Fibroblast of upper back skin (primary cell): ENCODE data around the gene GLRX.
A peak's percentile ranks its signal among the peaks of the same experiment; 100 is the strongest.
"Not testable (repeated sequence)": the region's sequence is repeated elsewhere in the genome, so short reads cannot be mapped to it uniquely, and the experiment has no call there.

ENCODE experiments used
- DNase-seq: peaks from one replicate; pipeline ENCODE4 v3.0.0-alpha.2; 2013

GLRX gene

DNA sequence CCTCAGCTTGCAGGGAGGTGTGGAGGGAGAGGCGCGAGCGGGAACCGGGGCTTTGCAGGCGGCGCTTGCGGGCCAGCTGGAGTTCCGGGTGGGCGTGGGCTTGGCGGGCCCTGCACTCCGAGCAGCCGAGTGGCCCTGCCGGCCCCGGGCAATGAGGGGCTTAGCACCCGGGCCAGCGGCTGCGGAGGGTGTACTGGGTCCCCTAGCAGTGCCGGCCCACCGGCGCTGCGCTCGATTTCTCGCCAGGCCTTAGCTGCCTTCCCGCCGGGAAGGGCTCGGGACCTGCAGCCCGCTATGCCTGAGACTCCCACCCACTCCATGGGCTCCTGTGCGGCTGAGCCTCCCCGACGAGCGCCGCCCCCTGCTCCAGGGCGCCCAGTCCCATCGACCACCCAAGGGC is 28.6 kb upstream of the GLRX start:
- not testable (repeated sequence) for DNase-seq

DNA sequence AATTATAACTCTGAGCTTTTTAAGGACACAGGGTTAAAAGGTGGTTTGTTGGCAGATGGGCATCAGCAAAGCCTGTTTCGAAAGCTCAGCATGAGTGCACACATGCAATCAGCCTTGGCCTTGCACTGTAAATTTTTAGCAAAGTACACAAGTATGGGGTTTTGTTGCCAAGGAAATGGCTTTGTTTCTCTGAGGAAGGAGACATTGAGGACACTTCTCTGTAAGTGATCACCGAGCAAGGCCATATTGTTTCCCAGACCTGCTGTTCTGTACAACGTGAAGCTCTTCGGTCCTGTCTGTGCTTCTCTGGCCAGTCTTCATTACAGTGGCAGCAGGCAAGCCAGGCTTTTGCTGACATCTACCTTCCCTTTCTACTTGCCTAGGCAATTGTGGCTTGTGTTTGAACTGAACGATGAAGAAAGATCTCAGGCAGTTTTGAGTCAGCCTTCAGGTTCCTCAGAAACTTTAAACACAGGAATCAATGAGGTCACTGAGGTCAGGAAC is 27.9 kb upstream of the GLRX start:
- DNase-seq, result no peak

DNA sequence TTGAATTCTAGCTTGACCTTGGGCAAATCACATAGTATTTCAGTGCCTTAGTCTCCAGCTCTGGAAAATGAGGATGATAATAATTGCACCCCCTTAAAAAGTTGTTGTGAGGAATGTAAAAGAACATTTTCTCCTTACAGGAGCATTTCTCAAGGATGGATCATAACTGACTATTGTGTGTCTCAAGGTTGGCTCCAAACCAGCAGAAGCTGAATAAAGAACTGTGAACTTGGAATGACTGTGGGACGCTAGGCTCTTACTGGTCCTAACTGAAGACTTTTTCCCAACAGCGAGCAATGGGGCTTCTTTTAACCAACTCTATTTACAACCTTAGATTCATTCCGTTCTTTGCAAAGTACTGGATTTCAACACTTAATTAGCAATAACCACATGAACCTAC is 26.2 kb upstream of the GLRX start:
- peak; percentile 65 for DNase-seq

DNA sequence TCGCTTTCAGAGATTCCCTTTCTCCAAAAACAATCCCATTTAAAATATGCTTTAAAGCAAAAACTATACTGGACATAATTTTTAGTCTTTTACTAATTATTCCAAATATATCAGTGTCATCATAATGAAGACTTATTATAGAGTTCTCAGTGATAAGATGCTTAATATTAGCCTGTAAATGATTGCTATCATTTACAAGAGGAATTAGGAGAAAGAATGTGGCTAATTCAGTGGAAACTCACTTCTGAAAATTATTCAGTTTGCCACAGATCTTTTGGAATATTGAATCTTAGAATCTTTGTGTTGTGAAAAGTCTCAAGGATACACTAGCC is 24.7 kb upstream of the GLRX start:
- DNase-seq, result no peak

DNA sequence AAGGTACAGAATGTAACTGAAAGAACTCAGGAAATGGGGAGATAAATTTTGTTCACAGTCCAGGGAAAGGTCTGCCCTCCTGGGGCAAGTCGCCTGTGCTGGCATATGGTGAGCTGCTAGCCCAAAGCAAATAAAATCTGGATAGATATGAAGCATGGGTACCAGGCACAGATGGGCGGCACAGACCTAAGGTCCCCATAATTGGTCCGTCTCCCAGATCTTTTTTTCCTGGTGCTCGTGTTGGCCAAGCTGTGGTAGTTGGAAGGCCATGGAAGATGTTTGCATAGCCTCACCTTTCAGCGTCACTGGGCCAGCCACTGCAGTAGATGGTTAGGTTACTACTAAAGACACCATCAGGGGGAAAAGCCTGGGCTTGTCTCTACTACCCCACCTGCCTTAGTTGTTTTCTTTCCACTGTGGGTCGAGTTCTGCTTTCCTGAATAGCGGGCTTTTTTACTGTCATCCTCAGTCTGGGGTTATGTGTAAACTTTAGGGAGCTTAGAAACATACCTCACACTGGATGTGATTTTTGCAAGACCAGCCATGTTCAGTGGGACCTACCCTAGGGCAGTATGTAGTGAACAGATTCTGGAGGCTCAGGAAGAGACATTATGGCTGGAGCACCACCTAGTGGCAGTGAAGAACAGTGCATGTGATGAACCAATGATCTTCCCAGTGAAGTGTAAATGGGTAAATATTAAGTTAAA is 24.2 kb upstream of the GLRX start:
- DNase-seq, result peak; percentile 75

DNA sequence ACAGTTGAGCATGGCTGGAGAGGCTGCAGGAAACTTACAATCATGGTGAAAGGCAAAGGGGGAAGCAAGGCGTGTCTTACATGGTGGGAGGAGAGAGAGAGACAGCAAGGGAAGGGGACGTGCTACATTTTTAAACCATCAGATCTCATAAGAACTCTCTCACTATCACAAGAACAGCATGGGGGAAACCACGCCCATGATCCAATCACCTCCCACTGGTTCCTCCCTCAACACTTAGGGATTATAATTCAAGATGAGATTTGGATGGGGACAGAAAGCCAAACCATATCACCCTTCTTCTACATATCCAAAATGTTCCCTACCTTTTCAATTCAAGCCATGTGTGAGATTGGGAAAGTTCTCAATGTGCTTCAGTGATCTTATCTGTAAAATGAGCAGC is 22.9 kb upstream of the GLRX start:
- DNase-seq, result no peak

DNA sequence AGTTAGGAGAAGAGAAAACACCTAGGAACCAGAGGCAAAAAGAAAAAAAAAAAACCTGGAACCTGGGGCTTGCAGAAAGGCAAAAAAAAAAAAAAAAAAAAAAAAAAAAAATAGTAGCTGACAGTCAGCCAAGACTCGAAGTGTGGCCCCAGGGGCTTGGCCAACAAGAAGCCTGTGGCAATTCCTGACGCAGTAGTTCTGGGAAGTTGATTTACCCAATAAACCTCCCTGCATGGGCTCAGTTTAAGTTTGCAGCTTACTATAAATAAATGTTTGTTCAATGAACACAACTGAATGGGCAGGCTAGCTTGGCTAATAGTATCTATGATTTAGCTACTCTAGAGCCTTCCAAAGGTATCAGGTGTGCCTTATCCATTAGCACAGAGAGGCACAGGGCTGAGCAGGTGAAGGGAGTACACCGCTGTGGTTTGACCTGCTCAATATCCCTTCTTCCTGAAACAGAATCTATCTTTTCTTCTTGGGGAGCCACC is 21.3 kb upstream of the GLRX start:
- DNase-seq, result no peak

DNA sequence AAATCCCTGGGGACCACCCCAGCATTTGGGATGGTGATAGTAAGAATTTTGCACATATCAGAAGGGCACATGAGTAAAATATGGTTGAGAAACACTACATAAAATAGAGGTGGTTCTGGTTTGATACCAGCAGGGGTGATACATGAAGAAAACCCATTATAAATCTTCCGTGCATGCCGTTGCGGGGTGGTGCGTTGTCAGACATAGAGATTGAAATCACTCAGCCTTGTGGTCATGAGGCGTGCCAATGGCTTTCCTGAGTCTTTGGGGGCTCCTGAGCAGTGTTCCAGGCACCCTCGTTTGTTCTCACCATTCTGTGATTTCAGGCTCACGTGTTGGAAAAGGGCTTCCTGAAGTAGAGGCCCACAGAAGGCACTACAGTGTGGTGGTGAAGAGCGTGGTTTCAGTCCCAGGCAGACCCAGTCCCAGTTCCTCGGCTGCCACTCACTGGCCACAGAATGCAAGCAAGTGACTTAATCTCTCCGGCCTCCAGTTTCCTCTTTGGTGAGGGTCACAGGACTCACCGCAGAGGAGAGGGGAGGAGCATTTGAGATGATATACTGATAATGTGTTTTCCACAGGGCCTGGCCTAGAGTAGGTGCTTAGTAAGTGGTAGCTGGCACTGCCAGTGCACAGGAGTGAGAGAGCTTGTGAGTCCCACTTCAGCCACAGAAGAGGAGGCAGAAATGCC is 20.5 kb upstream of the GLRX start:
- DNase-seq, result peak; percentile 43

DNA sequence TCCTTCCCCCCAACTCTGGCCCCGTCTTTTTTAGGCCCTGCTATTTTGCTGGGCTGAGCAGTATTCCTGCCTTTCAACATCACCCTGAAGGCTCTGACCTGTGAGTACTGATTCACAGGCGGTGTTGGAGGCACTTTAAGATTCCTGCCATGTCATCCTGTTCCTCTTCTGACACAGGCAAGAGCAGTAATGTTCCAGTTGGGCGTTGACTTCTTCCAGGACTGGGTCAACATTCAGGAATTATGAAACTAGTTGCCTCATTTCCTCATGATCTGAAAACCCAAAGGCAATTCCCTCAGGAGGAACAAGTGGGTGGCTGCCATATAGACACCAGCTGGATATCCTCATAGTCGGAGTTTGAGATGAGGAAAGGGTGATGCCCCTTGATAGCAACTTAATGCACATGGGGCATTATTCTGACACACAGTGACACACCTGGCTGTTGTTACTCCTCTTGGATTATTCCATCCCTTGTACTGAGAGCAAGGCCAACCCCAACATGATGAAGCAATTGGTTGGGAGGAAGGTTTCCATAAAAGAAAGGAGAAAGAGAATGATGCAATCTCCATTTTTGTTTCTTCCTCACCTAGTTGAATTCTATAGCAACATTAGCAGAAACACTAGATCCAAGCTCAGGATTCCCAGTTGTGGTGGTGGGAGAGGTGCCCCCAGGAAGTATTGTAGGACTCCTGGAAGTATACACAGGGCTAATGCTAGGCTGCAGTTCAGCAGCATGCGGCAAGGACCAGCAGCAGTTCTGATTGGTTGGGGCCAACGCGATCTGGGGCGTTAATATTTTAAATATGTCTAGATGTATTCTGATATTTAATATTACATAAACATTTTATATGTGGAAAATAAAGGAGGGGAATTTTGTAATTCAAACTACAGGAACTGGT is 19.6 kb upstream of the GLRX start:
- peak; percentile 32 for DNase-seq

DNA sequence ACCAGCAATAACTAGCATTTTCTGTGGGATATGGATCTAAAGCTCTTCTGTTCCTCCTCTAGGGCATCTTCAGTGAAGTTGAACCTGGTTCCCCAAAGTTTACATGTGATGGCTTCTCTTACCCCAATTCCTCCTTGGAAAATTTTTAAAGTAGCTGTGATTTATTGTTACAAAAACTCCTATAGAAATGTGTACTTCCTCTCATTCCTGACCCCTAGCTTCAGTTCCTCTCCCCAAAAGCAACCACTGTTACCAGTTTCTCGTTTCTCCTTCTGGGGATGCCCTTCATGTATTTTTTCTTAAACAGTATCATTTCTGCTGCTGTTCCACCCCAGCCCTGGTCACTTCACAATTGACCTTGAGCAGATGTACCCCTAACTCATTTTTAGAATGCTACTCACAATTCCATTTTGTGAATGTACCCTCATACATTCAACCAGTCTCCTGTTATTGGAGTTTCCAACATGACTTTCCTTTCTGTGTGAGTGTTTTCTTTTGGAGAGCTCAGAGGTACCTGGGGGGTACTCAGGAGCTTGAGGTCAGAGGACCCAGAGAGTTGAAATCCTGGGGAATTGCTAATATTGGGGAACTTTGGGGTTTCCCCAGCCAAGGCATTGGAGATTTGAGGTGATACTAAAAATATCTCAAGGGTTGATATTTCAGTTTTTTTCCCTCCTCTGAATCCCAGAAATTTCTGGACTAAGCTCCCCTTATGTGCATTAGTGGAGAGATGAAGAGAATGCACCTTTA is 18.6 kb upstream of the GLRX start:
- no peak for DNase-seq

DNA sequence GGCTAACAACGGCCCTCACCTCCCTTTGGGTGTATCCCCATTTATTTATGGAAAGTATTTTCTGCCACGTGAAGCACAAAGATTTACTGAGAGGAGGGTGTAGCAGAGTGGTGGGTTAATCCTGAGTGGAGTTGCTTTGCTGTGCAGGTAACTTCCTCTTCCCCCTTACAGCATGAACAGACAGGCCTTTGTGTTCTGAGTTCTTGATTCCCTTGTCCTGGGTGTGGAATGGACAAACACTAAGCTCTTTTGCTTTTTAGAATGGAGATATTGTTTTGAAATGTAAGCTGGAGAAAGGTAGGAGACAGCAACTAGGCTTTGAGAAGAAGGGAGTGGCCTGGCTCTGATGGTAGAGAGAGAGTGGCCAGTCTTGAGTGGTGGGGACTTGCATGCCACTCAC is 17.1 kb upstream of the GLRX start:
- DNase-seq, result no peak

DNA sequence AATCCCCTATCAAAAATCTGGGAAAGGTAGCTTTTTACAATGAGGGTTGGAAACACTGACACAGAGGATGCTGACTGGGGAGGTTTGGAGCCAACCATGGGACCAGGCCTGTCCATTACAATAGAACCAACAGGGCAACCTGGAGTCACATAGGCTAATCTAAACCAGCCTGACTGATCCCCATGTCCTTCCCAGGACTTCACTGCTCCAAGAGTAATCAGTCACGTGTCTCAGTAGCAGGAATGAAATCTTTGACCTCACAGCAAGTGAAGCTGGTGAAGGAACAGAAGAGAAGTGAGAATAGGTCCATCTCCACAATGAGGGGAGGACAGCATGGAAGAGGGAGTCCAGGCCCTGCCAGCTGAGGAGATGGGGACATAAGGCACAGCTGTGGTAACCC is 16.0 kb upstream of the GLRX start:
- no peak for DNase-seq

DNA sequence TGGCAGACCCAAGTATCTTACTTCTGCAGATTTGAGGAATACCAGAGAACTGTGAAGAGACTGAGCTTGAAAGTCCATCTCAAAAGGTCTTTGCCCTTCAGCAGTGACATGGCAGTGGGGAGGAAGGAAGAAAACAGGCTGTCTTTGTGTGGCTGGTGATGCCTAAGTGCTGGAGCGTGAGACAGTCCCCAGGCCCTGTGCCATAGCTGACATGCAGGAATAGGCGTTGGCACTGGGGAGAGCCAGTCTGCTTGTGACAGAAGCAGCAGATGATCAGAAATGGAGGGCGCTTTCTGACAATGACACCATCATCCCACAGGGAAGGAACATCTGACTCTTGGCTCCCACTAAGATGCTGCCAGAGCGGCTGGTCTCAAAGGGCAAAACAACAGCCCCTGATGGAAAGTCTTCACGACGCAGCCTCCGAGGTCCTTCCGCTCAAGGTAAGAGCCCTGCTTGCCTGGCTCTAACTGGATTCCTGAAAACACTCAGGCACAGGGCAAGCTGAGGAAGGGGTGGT is 15.5 kb upstream of the GLRX start:
- no peak for DNase-seq

DNA sequence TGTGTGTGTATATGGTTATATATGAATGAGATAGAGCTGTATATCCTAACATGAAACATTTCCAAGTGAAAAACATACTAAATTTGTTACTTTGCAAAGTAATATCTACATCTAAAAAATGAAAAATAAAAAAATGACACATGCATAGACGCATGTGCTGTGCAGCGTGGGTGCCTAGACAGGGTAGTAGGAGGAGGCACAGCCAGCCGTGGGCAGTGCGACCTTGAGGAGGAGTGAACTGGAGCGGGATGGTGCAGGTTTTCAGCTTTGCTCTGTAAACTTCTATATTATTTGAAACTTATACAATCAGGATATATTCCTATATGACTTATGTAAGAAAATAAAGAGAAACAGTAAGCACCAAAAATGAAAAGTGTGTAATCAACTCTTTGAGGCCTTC is 15.0 kb upstream of the GLRX start:
- no peak for DNase-seq

DNA sequence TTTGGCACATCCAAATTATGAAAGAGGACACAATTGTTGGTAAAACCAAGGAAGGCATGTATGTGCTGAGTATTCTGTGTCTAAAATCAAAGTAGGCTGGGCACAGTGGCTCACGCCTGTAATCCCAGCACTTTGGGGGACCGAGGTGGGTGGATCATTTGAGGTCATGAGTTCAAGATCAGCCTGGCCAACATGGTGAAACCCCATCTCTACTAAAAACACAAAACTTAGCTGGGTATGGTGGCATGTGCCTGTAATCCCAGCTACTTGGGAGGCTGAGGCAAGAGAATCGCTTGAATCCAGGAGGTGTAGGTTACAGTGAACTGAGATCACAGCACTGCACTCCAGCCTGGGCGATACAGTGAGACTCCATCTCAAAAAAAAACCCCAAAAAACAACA is 14.4 kb upstream of the GLRX start:
- not testable (repeated sequence) for DNase-seq

DNA sequence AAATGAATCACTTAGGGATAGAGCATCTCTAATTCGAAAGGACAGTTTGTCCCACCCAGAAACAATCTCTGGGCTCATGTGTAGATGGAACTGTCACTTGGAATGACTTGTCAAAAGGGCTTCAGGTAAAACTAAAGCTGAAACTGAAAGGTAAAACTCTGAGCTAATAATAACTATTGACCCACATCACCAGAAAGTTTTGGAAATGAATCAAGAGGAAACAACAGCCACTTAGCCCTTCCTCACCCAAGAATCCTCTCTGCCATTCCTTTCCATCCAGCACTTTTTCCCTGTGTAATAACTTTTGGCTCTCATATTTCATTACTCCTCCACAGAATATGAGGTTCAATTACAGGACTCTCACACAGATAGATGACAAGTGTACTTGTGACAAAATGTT is 14.0 kb upstream of the GLRX start:
- DNase-seq, result no peak

DNA sequence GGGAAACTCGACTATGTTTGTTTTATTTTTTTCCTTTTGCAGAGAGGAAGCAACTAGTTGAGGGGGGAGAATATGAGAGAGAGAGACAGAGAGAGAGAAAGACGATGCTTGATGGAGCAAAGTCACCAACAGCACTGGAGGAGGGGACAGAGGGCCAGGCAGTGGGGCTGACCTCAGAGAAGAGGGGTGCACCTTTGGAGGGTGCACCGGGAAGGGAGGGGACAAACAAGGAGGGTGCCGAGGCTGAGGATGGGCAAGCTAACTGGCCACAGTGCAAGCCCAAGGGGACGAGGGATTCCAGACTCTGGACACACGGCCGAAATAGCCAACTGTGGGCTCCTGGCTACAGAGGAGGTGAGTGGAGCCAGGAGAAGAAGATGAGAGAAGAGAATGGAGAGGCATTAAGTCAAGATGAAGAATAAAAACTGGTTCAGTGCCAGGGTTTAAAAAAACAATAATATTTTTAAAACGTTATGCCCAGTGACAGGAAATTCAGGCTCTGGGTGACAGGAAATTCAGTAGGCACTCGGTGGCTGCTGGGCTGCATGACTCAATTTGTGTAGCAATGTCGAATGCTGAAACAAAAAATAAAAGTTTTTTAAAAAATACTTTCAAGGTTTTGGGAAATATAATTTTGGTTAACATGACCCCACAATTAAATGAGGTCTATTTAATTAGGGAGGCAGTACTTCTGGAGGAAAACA is 13.3 kb upstream of the GLRX start:
- DNase-seq, result no peak

DNA sequence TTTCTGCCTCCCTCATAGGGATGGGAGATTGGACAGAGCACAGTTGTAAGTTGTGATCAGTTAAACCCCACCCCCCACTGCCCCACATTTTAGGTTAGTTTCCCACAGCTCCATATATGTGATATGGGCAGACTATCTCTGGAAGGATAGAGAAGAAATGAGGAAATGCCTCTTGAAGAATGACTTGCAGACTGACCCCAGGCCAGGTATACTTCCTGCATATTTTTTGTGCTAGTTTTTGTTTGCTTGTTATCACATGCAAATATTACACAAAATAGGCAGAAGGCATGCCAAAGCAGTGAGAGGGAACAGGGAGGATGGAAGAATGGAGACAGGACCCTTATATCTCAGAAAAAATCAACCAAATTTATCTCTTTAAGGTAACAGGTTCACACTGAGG is 10.1 kb upstream of the GLRX start:
- no peak for DNase-seq

DNA sequence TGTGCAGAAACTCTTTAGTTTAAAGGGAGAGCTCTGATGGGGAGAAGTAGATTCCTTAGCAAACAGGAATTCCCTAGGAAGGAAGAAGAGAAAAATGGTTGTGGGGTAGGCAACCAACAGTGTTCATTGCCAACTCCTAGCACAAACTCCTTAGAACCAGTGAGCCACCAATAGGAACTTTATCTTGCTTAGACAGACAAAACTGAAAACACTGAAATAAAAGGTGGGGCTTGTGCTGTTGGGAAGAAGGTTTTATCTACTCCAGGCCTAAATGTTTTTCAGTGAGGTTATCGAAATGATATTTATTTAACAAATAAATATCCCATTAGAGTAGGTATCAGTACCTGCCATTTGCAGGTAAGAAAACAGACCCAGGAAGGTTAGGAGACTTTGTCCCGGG is 7.7 kb upstream of the GLRX start:
- DNase-seq, result no peak

DNA sequence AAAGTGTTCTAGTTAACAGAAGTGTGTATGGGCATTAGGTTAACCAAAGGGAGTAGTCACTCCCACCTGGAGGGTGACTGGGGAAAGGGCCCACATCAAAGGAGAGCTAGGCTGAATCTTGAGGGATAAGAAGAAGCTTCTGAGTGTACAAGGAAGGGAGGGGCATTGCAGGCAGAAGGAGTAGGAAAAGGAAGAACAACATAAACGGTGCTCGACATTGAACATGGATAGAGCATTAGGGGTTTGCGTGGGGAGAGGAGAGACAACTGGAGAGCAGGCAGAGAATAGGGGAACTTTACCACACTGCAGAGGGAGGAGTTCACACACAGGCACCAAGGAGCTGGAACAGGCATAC is 5.3 kb upstream of the GLRX start:
- no peak for DNase-seq

DNA sequence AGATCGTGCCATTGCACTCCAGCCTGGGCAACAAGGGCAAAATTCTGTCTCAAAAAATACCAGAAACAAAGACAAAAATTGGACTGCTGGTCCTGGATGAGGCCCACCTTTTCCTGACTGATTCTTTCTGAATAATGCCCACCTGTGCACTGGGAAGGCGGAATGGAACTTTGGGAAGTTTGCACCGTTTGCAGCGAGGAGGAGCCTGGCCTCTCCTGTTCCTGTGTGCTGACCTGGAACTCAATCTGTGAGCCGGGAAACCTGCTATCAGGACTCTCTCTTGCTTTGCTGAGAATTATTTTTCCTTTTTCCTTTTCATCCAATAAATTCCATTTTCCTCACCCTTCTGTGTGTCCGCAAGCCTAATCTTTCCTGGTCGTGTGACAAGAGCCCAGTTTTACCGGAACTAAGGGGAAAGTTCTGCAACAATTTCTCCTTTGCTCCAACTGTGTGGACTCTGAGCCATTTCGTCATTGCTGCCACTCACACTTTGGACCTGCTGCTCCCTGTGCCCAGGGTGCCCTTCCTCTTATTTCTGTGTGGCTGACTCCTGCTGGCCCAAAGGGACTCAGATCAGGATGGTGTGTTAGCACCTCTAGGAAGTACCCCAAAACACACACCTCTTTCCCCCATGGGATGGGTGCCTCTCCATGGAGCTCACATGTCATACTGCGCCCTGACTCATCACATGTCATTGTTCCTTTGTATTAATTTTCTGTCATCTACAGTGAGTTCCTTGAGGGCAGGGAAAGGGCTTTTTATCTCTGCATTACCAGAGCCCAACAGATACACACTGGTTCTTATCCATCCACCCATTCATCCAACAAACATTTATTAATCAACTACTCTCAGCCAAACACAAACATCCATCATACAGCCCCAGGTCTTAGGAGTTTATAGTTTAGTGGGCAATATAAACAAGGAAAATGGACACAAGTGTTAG is 4.7 kb upstream of the GLRX start:
- DNase-seq, result no peak
